RWPE2 (cell line): ENCODE data around the gene RNF186.
"Not testable (repeated sequence)": the region's sequence is repeated elsewhere in the genome, so short reads cannot be mapped to it uniquely, and the experiment has no call there.

Source experiments
- ATAC-seq: fragments of 200-7000 bp; cut with Tn5 transposase; 3 replicates; pipeline ENCODE4 v1.9.1; 2021; ENCODE audit warnings: low read depth
- DNase-seq: peaks from one replicate; pipeline ENCODE4 v3.0.0-alpha.2; 2020; ENCODE audit warnings: low spot score
- H3K27ac ChIP-seq: fragments of 450-650 bp; 2 replicates; pipeline ENCODE4 v1.5.1; 2017; ENCODE audit warnings: mild to moderate bottlenecking; ENCODE audit not compliant: poor library complexity, severe bottlenecking
- H3K27me3 ChIP-seq: fragments of 250-450 bp; sonication (Bioruptor Pico); 2 replicates; pipeline ENCODE4 v1.5.1; 2021; ENCODE audit warnings: mild to moderate bottlenecking, moderate library complexity; ENCODE audit not compliant: insufficient read depth, poor library complexity, severe bottlenecking
- H3K36me3 ChIP-seq: fragments of 250-450 bp; sonication (Bioruptor Pico); 2 replicates; pipeline ENCODE4 v1.5.1; 2020; ENCODE audit warnings: low read depth, mild to moderate bottlenecking, moderate library complexity
- H3K4me1 ChIP-seq: fragments of 250-450 bp; sonication (Bioruptor Pico); 2 replicates; pipeline ENCODE4 v1.5.1; 2021; ENCODE audit warnings: mild to moderate bottlenecking, moderate library complexity; ENCODE audit not compliant: insufficient read depth, poor library complexity, severe bottlenecking
- H3K4me3 ChIP-seq: fragments of 250-450 bp; sonication (Bioruptor Pico); 2 replicates; pipeline ENCODE4 v1.5.1; 2021; ENCODE audit warnings: mild to moderate bottlenecking, moderate library complexity; ENCODE audit not compliant: severe bottlenecking
- H3K9me3 ChIP-seq: fragments of 250-450 bp; sonication (Bioruptor Pico); 2 replicates; pipeline ENCODE4 v1.5.1; 2021; ENCODE audit warnings: mild to moderate bottlenecking, moderate library complexity; ENCODE audit not compliant: severe bottlenecking
- CTCF ChIP-seq: fragments of 450-650 bp; IDR thresholded peaks from one replicate; pipeline ENCODE4 v1.5.1; 2017; ENCODE audit warnings: mild to moderate bottlenecking, moderate library complexity; ENCODE audit not compliant: poor library complexity, severe bottlenecking

The RNF186 gene

GRCh38 chr1:19793360-19794046 lies 21.6 kb downstream of the RNF186 start:
- Histone ChIP-seq H3K4me1 (no peaks in the 10 kb centered on the region), H3K4me3 (no peak overlapping the region), H3K9me3 (no peaks in the 10 kb centered on the region), H3K36me3 (no peaks in the 10 kb centered on the region; the same call in 1 of the 2 replicates), H3K27ac (no peak overlapping the region), H3K27me3 (no peaks in the 10 kb centered on the region)
- DNase-seq, result no peak
- no peak for ATAC-seq
- no peak for TF ChIP-seq CTCF

- DNase-seq, result no peak
- no peak for TF ChIP-seq CTCF
Observed at GRCh38 chr1:19792237-19793002, 22.7 kb downstream of the RNF186 start.

GRCh38 chr1:19790061-19790975 lies 24.8 kb downstream of the RNF186 start:
- H3K4me3 ChIP-seq, H3K36me3 ChIP-seq, H3K4me1 ChIP-seq, ATAC-seq, DNase-seq, H3K27me3 ChIP-seq, H3K9me3 ChIP-seq, H3K27ac ChIP-seq: not testable (repeated sequence)

More at GRCh38 chr1:19792237-19793002, 22.7 kb downstream of the RNF186 start:
- H3K4me3 ChIP-seq, result no peak overlapping the region
- no peaks in the 10 kb centered on the region for H3K4me1 ChIP-seq
- no peaks in the 10 kb centered on the region; the same call in 1 of the 2 replicates for H3K36me3 ChIP-seq
- H3K9me3 ChIP-seq, result no peaks in the 10 kb centered on the region
- ATAC-seq, result no peak
- no peak overlapping the region for H3K27ac ChIP-seq
- no peaks in the 10 kb centered on the region for H3K27me3 ChIP-seq

- DNase-seq, result no peak
- H3K36me3 ChIP-seq, result peaks cover 9% of the 10 kb centered on the region
- H3K27ac ChIP-seq, result no peak overlapping the region
Observed at GRCh38 chr1:19786988-19787423, 28.1 kb downstream of the RNF186 start.

More at GRCh38 chr1:19786988-19787423, 28.1 kb downstream of the RNF186 start:
- H3K4me1 ChIP-seq, result no peaks in the 10 kb centered on the region
- H3K27me3 ChIP-seq, result no peaks in the 10 kb centered on the region
- no peak for ATAC-seq
- TF ChIP-seq CTCF, result no peak
- no peak overlapping the region for H3K4me3 ChIP-seq
- no peaks in the 10 kb centered on the region for H3K9me3 ChIP-seq
